Germinal center (tissue), 1 donor: ENCODE measurements around the gene GPR179.

Experiments
- DNase-seq: peaks from one replicate; pipeline ENCODE4 v3.0.0; 2012; ENCODE audit warnings: mixed read lengths, low spot score

Gene GPR179

DNA sequence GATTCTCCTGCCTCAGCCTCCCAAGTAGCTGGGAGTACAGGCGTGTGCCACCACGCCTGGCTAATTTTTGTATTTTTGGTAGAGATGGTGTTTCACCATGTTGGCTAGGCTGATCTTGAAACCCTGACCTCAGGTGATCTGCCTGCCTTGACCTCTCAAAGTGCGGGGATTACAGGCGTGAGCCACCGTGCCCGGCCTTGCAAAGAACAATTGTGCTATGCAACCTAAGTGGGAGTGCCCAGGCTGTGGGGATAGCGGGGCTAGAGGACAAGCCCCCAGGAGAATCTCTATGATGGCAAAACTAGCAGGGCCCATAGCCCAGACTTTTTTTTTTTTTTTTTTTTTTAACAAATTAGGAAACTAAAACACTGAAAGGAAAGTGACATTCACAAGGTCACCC, 2.0 kb upstream of the GPR179 start:
- DNase-seq, result no peak

DNA sequence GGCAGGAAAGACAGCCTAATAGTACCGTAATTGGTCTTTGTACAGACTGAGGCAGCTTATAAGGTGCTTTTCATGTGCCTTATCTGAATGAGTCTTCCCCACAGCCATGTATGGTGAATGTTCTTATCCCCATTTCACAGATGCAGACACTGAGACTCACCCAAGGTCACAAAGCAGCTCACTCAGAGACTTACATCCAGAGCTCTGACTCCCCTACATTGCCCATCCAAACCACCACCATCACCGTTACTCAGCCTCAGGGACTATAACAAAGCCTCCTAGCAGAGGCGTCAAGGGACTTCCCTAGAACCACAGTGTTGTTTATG, 627 bp upstream of the GPR179 start:
- DNase-seq, result no peak

DNA sequence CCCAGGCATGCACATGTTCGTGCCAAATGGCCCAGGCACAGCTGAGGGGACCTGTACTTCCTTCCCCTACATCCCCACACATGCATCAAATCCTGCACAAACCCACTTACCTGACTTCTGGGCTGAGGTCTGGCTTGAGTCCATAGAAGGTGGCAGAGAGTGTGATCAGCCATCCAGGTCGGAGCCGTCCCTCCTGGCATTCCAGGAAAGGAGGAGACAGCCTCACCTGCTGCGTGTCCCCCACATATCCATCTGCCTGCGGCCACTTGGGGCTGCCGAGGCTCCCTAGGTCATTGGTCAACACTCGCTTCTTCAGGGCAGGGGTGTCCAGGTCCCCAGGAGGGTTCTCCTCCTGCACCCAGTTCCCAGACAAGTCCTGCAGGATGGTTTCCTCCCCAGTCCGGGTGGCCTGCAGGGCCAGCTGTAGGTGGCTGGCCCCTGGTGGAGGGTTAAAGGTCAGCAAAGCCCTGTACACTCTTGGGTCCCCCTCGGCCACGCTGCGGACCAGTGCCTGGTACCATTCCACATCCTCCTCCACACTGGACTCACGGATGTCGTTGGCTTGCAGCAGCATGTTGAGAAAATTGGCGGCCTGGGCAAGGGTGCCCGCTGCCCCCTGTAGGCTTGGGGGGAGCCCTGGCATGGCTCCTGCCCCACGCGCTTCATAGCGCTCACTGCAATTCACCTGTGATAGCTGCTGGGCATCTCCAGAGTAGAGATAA, 709 bp downstream of the GPR179 start:
- no peak for DNase-seq

DNA sequence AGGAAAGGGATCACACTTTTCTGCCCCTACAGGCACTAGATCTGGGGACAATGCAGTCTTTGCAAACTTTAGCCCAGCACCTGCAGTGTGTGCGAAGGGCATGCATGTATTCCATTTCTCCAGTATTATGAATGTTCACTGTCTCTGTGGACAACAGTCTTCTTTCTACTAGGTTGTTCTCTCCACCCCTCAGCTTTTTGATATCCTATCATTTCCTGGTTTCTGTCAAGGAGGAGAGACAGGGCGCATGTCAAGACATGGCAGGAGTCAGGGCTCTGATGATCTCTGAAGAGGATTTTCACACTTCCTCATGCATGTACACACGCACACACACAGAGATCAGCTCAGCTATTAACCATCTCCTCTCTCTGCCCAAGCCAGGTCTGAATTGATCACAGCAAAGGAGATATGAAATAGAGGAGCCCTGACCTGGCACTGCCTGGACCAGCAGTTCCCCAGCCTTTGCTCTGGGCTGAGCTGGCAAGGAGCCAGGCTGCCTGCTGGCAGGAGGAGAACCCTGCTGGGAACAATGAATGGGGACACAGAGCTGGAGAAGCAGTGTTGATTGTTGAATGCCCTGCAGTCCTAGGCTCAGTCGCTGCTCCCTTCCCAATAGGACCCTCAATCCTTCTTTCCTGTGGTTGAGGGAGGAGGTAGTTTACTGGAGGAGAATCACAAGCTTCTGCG, 2.6 kb downstream of the GPR179 start:
- no peak for DNase-seq

DNA sequence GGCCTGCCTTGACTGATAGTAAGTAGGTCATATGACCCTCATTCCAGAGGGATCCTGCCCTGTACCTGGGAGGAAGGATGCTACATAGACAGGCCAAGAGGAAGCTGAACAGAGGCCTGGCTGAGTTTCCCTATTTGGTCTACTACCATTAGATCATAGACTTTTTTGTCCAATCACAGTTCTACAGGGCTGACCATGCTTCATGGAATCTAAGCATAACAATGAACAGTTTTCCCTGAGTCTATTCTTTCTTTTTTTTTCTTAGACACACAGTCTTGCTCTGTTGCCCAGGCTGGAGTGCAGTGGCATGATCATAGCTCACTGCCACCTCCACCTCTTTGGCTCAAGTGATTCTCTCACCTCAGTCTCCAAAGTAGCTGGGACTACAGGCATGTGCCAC, 3.9 kb downstream of the GPR179 start:
- no peak for DNase-seq

DNA sequence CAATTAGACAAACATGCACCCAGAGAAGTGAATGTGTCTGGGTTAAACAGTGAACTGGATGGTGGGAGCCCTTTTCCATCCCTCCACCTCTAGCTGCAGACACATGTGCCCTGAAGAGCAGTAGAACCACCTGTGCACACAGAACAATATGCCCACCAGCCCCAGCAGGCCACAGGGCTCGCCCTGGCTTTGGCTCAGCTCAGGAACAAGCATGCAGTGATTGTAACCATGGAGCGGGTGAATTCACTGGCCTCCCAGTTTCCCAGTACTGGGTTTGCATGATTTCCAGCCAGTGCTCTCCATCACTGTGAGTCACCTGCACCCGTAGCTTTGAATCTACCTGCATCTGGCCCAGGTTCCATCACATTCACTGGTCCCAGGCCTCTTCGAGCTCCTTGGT, 5.2 kb downstream of the GPR179 start:
- DNase-seq, result no peak

DNA sequence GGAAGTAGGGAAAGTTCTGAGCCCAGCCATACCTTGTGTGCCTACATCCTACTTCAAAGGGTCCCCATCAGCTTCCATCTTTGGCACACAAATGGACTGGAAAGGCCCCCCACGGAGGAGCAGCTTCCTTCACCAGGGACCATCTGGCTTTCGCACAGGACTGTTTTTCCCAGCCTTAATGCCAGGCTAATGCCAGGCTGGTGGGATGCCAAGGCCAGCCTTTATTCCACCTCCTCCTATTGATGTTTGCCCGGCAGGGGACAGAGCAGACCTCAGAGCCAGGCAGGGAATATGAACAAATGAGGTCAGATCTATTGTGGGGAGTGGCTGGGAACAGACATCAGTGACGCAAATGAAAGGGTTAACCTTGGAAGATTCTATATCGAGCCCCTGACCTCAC, 5.7 kb downstream of the GPR179 start:
- no peak for DNase-seq

DNA sequence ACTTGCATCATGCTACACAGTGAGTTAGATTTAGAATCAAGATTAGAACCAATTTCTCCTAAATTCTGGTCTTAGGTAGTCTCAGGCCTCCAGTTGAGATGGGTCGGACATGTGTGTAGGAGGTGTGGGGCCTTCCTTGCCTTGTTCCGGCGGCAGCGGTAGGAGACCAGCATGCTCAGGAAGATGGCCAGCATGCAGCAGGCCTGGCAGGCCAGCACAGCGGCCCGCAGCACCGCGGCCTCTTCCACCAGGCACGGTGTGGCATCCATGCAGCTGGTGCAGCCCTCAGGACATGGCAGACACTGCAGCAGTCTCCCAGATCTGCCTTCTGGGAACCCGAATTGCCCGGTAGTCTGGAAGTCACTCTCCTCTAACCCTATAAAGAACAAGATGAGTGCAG, 6.9 kb downstream of the GPR179 start:
- DNase-seq, result no peak

DNA sequence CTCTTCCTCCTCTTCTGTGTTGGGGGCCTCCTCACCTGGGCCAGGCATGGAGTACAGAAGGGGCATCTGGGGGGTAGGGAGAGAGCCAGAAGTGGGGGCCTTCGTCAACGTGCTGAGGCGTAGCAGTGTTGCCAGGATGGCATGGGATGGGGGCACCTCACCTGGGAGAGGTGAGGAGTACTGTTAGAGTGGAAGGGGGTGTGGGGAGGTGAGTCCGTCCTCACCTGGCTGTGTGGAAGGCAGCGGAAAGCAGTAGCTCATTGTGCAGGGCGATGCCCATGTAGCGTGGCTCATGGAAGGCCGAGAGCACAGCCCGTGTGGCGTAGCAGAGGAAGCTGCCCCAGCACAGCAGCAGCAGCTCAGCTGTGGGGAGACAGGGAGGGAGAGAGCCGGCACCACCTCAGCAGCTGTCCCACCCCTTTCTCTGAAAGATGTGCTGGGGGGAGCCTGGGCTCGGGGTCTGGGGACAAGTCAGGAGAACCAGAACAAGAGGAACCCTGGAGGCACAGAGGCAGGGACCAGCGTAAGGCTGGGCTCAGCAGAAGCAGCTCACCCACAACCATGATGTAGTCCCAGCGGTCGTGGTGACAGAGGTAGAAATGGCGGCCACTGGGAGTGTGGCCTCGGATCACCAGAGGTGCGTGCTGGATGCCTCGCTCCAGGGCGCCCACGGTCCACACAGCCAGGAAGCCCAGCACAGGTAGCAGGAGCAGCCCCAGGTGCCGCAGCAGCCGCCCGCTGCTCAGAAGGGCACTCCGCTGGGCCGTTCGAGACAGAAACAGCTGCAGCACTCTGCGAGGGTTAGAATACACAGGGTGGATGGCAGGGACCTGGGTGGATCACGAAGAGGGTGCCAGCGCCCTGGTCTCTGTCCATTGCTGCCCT, 9.0 kb downstream of the GPR179 start:
- DNase-seq, result no peak

DNA sequence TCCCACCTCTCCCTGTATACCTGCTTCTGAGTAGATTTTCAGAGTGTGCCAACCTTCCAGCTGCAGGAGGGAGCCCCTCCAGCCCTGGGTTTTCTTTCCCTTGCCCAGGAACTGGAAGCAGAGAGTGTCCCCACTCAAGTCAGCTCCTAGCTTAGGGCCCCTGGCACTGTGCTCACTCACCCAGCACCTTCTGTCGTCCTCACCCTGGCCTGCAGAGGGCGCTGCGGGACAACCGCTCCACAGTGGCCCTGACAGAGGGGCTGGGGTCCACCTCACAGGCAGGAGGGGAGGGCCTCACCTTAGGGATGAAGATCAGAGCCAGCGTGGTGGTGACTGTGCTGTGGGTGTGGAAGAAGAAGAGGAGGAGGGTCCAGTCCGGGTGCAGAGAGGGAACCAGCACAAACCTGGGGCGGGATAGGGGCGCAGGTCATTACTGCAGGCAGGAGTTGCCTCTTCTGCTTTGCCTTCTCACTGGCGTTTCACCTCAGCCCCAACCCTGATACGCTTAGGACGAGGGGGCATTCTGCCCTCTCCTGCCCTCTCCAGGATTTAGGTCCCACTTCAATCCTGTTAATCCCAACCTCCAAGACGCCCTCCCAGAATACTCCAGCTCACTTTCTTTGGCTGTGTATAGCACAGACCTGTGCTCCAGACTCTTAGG, 10.0 kb downstream of the GPR179 start:
- DNase-seq, result peak; percentile 40

DNA sequence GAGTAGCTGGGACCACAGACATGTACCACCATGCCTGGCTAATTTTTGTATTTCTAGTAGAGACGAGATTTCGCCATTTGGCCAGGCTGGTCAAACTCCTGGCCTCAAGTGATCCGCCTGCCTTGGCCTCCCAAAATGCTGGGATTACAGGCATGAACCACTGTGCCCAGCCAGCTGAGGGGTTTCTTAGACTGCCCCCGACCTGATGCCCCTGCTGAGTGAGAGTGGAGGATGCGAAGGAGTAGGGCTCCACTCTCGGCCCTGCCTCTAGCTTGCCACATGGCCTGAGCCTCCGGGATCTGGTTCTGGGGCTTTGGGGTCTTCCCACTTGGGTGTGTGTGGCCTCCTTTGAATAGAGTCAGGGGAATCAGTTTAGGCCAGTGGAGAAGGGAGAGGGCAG, 11.0 kb downstream of the GPR179 start:
- no peak for DNase-seq

DNA sequence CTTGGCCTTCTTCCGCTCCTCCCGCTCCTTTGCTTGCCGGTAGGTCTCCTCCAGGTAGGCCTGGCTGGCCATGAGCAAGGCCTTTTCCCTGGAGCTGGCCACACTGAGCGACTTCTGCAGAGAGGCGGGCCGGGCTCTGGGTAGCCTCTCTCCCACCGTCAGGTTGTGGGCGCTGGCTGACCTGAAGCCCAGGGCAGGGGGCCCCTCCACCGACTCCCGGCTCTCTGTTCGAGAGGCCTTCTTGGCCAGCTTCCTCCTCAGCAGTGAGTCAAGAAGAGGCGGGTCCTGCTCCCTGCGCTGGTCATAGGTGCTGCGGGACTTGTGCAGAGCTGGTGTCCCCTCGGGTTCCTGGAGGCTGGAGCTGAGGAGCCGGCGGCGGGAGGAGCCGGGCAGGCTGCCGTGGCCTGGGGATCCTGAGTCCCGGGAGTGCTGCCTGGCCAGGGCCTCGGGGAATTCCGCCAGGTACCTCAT, 12.8 kb downstream of the GPR179 start:
- no peak for DNase-seq

DNA sequence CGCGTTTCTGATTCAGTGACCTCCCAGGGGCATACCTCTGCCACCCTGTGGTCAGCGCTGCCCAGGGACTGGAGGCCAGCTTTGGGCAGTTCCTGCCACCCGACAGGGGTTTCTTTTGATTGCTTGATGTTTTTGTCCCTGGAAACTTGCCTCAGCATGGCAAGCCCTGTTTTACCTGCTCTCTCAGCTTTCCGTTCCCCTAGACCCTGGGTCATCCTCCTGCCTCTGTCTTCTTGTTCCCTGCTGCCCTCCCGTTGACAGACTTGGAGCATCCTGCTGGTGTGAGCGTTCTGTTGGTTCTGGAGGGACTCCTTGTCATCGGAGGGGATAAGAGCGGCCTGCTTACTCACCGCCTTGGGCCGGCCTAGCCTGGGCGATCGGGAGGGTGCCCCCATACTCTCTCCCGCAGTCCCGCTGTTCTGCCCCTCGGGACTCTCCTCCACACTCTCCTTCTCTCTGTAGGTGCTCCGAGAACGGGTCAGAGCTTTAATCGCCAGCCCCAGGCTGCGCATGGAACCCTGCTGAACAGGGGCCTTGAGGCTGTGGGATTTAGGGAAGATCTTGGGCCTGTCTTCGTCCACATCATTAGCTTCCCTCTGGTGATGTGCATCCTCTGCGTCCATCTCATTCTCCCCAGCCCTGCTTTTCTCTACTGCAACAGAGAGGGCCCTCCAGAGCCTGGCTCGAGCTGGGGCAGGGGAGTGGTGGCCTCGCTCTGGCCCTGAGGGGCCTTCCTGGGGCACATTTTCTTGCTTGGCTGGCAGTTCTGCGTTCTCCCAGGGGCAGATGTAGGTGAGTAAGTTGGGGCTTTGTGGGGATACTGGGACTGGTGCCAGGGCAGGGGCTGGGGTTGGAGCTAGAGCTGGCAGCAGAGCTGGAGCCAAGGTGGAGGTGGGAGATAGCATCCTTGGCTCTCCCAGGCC, 13.7 kb downstream of the GPR179 start:
- no peak for DNase-seq

DNA sequence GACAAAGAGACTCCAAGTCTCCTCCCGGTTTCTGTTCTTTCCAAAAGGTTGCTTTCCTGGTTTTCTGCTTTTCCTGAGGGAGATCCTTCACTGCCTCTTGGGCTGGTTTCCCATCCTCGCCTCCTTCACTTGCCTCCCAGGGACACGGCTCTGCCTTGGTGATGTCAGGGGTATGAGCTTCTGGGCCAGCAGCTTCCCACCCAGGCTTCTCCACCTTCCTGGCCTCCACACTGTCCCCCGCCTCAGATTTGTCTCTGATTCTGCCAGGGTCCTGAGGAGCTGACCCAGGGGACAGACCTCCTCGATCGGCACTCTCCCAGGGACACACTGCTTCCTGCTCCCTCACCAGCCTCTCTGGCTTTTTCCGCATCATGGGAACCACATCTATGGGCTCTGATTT, 14.5 kb downstream of the GPR179 start:
- DNase-seq, result no peak

DNA sequence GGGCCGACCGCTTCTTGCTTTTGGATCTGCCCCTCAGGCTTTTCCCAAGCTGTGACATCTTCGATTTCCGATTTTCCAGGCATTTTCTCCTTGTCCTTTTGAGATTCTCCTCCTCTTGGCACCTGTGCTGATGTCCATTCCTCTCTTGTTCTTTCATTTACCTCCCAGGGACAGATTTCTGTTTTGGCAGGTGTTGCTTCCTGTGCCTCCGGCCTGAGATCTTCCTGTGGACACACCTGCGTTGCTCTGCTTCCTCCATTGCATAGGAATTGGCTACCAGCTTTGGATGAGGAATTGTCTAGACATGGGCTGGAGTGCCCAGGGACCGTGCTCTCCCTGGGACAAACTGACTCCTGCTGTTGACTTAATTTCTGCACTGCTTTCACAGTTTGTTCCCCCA, 15.1 kb downstream of the GPR179 start:
- no peak for DNase-seq

DNA sequence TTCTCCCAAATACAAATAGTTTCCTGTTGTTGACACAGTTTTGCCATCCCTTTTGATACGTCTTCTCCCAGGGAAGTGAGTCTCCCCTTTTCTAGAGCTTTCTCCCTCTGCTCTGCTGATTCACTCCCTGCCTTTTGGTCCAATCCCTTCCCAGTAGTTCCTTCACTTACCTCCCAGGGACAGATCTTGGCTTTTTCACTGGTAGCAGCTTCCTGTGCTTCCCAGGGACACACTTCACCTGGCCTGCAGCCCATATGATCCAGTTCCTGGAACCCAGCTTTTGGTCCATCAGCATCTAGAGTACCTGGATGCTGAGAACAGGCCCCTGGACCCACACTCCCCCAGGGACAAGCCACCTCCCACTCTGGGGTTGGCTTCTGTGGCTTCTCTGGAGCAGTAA, 15.8 kb downstream of the GPR179 start:
- DNase-seq, result no peak

DNA sequence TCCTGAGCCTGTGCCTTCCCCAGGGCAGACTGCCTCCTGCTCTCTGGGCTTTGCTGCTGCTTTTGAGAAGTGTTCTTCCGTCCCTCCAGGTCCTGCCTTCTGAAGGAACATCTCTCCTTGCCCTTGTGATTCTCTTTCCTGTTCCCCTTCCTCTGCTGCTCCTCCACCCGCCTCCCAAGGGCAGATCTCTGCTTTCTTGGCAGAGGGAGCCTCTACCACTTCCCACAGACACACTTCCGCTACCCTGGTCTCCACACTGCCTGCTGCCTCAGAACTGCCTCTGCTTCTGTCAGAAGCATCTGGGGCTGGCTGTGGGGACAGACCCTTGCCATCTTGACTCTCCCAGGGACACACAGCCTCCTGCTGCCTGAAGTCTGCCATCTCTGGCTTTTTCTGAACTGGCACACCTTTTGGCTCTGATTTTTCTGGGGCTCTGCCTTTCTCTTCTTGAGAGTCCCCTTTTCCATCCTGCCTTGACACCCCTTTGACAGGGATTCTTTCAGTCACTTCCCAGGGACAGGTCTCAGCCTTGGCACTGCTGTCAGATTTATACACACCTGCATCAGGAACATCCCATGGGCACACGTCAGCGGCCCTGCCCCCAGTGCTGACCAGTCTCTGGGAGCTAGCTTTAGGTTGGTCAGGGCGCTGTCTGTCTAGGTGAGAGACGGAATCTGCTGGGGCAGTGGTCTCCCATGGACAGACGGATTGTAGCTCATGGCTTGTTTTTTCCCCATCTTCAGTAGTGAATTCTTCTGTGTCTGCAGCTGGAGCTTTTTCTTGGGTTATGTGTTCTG, 16.6 kb downstream of the GPR179 start:
- DNase-seq, result no peak

DNA sequence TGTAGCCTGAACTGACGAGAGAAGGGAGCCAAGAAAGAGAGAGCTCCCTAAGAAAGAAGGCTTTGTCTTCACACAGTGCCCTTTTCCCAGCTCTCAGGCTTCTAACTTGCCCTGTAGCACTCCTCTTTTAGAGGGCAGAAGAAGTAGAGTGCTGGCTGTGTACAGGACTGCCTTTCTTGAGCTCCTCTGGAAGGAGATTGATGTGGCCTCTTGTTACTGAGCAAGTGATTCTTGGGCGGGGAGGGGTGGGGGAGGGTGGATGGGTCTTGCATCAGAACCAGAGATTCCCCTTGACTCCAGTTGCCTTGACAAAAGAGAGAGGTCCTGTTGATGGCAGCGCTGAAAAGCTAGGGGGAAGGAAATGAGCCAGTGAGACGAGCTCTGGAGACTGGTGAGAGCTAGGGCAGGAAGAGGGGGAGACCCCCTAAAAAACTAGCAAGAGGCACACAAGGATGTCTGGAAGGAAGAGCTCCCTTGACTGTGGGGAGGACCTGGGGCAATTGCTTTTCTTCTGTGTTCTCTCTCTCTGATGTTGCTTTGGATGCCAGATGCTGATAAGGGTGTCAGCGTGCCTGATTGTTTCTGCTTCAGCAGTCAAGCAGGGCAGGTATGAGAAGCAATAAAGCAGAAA, 18.4 kb downstream of the GPR179 start:
- peak; percentile 19 for DNase-seq

DNA sequence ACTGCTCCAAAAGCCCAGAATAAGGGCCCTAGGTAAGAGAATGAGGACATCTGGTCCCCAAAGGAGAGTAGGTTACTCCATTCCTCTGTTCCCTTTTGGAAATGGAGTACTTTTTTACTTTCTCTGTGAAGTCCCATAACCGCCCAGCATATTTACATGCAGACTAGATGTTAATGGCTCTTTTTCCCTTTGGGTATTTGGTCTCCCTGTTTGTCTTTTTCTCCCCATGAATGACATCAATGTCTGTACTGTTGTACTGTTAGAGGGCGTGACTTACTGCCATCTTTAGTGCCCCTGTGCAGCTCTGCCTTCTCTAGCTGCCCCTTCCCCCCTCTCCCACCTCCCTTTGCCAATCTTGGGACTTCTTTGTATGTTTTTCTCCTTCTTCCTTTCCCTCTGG, 19.0 kb downstream of the GPR179 start:
- DNase-seq, result no peak

DNA sequence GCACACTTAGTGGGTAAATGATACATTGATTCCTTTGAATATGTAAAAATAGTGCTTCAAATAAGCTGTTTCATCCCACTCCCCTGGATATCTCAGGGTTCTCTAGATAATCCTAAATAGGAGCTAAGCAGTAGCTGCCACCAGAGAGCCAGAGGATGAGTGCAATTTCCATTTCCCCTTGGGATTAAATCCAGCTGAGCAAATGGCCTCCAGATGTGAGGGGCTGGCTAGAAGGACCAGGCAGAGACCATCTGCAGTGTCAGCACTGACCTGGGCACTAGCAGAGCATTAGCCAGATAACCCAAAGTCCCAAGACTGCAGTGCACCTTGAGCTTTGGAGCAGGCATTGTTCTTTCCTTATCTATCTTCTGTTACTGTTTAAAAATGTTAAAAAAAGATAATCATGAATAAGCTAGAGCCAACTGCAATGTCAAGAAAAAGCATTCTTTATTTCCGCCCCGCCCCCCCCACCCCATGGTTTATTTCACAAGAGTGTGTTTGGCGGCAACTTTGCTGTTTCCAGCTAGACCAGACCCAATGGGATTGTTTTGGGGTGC, 19.5 kb downstream of the GPR179 start:
- DNase-seq, result no peak
